Stimulated activated naive CD8-positive, alpha-beta T cell treated with anti-CD3 and anti-CD28 coated beads, Interleukin-15, Interleukin-2, amounts not matched to agents 100 U/mL and 50 U/mL, for 24 hours (primary cell): Measurements from ENCODE around the gene PPEF2.
A peak's percentile ranks its signal among the peaks of the same experiment; 100 is the strongest.
"Not testable (repeated sequence)": the region's sequence is repeated elsewhere in the genome, so short reads cannot be mapped to it uniquely, and the experiment has no call there.

Experiments used
- ATAC-seq: fragments of 150-1000 bp; cut with Tn5 transposase; one replicate; pipeline ENCODE4 v1.10.0; 2021
- DNase-seq: peaks from one replicate; pipeline ENCODE4 v3.0.0; 2021

The PPEF2 gene

DNA sequence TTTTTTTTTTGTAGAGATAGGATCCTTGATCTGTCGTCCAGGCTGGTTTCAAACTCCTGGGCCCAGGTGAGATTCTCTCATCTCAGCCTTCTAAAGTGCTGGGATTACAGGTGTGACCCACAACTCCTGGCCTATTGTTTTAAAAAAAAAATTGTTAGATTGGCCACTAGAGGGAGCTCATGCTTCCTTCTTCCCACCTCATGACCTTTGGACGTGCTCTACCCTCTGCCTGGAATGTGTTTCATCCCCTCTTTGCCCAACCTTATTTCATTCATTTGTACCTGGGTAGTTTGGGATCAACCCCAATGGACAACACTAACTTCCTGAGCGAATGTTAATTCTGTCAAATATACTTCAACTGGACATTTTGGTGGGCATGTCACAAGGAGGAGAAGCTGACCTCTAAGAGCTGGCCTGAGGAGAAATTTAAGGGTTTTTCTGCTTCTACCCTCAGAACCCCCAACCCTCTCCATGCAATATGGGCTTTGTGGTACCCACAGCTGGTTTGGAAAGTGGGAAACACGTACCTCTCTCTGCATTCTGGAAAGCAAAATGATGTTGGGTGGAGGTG lies 6.4 kb downstream of the PPEF2 start:
- no peak for DNase-seq
- ATAC-seq, result no peak

DNA sequence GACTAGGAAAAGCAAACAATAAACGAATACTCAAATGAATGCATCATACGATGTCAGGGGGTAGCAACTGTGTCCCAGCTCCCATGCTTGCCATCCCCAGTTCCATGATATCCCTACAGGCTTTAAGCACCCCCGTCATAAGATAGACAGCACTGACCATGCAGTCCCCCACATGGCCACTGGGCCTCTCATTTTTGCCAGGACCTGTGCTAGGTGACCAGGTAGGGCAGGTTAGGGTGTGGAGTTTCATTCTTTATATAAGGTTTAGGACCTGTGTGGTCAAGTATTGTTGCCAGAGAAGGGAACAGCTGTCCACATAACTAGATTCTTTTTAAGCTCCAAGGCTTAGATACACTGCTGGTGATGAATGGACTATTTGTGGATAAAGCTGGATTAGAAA lies 9.7 kb downstream of the PPEF2 start:
- ATAC-seq (no peak), DNase-seq (no peak)

DNA sequence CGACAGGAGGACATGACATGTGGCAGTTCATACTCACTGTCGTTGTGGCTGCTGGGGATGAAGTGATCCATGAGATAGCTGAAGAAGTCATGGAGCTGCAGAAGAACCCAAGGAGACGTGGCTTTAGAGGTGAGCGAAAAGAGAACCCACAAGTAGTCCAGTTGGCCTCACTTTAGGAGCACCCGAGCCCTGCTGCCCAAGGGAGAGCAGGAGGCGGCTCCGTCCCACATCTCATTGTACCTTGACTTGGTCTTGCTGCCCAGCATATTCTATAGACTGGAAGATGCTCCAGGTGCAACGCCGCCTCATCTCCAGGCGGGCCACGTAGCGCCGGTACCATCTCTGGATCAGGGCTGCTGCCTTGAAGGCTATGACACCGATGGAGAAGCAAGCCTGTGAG lies 10.6 kb downstream of the PPEF2 start:
- no peak for ATAC-seq
- no peak for DNase-seq

DNA sequence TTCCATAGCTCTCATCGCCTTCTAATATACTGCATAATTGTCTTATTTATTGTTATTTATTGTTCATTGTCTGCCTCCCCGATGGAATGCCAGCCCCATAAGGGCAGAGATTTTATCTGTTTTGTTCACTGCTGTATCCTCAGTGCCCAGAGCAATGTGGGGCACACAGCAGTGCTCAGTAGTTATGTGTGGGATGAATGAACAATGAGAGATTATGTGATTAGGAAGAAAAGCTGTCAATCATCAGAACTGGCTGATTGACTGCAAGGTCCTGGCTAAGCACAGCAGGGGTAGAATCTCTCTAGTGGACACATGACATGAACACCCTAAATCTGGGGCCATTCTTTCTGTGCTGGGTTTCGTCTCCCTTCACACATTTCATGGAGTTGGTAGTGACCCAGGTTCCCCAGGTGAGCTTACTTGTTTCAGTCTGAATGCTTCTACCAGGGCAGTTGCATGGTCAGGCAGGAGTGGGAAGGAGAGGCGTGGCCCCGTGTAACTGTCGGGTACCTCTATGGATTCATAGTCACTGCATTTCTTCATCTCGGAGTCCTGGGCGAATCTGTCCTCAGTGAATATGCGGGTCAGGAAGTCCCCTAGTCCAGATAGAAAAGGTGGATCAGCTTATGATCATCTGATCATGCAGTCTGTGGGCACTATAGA lies 12.6 kb downstream of the PPEF2 start:
- ATAC-seq (no peak), DNase-seq (no peak)

DNA sequence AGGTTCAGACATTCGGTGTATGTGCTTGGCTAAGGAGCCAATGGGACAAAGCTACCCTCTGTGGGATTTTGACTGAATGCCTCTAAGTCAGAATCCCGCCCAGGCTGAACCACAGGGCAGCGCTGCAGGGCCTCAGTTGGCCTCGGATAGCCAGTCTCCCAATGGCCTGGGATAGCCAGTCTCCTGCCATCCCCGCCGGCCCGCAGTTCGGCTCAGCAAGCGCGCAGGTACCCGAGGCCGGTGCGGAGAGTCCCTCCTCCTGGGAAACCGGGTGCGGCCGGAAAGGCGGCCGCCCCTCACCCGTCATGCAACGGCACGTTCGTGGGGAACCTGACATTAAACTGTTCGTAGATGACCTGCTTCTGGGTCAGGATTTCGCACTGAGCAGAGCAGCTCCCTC lies 16.1 kb downstream of the PPEF2 start:
- ATAC-seq (no peak), DNase-seq (no peak)

DNA sequence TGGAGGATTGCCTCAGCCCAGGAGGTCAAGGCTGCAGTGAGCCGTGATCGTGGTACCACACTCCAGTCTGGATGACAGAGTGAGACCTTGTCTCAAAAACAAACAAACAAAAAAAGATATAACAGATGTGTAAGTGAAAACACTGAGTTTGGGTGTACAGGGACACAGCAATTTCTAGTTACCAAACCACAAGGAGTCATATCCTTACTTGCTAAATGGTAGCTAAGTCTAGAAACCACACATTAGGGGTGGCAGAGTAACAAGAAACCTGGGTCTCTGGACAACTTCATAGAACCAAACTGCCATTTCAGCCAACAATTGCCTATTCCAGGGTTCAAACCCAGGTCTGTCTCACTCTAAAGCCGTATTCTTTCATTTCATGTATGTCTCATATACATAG lies 20.8 kb downstream of the PPEF2 start:
- ATAC-seq, result no peak

DNA sequence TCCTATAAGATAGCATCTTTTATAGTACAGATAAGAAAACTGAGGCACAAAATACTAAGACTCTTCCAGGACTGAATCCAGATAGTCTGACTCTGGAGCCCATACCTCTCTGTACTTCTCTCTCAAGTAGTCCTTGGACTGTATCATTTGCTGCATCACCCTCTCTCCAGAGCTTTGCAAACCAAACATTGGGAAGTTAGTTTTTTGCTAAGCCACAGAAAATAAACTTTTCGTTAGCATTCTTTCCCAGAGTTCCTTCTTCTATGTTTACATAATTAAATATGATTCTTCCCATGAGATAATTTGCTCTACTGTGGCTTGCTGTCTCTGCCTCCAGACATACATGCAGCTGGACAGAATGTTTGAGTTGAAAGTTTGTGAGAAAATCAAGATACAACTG lies 22.0 kb downstream of the PPEF2 start:
- no peak for DNase-seq
- no peak for ATAC-seq

More for the DNA sequence above, 20.8 kb downstream of the PPEF2 start:
- DNase-seq, result no peak

DNA sequence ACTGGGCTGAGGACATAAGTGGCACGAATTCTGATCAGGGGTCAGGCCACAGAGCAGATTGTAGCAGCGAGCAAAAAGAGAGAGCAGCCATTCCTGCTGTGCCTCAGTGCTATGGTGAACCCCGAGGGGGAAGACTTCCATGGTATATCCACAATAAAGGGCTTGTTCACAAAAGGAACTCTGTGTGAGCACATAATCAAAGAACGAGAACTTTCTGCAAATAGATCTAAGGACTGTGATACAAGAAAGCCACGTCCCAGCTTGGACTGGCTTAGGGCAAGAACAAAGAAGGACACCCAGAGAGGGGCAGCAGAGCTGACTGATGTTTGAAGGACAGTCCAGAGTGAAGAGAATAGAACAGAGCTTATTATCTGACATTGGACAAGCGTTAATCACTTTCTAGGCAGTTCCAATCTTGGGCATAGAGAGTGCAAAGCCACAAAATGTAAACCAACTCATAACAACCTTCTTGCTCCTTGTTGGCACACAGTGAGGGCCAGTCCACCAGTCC lies 24.0 kb downstream of the PPEF2 start:
- ATAC-seq, result no peak
- DNase-seq, result no peak

DNA sequence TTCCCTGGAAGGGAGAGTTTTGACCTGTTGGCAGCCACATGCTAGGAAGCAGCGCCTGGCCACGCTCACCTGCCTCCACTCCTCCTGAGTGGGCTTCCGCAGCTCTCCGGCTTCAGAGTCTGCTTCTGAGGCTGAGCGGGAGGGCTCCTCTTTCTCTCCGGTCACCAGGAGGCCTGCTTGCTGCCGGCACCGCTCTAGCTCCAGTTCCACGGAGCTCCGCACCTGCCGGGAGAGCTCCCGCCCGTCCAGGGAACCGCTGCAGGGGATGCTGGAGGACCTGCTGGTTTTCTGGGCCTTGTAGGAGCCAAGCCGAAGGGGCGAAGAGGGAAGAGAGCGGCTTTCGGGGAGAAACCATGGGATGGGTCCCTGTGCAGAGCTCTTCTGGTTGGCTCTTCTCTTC lies 26.0 kb downstream of the PPEF2 start:
- no peak for DNase-seq
- ATAC-seq, result no peak

DNA sequence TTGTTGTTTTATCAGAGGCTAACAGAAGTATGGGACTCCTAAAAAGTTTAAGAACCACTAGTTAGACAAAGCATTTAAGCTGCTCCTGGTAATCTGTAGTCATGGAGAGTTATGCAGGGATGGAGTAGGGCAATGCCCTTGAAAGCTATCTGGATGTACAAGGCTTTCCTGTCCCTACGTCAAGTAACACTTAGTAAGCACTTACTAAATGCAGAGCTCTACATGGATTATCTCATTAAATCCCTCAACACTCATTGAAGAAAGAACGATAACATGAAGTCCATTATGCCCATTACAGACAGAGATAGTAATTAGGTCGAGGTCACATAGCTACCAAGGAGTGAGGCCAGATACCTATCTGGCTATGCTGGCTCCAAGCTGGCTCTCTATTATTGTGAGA lies 33.2 kb downstream of the PPEF2 start:
- ATAC-seq, result no peak
- no peak for DNase-seq

DNA sequence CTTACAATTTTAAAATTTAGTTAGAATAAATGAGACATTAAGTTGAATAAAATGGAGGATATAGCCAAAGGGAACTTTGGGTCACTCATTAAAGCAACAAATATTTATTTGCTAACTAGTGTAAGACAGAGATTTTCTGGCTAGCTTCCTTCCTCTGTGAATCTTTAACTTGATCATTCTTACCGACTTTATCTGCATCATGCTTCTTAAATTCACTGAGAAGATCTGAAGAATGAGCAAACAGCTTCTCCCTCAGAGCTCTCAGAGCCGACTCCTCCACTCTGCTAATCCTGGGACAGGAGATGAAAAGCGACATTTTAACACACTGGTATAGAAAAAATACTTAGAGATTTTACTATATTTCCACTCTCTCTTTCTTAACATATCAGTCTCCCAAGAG lies 35.1 kb downstream of the PPEF2 start:
- no peak for DNase-seq
- ATAC-seq, result no peak

DNA sequence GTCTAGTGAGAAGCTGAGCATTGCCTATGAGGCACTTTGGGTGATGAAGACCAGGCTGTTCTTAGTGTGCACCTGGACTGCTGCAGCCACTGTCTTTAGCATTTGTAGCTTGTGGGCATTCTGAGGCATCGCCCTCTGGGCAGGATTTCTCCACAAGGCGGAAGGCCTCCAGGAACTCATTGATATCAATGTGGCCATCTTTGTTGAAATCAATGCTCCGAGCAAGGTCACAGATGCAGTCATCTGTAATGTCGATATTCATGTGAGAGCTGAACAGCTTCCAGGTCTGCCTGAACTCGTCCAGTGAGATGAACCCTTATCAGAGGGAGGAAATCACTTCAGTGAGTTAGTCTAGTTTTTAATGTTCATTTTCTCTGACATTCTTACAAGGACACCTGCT lies 41.6 kb downstream of the PPEF2 start:
- DNase-seq (no peak), ATAC-seq (no peak)

DNA sequence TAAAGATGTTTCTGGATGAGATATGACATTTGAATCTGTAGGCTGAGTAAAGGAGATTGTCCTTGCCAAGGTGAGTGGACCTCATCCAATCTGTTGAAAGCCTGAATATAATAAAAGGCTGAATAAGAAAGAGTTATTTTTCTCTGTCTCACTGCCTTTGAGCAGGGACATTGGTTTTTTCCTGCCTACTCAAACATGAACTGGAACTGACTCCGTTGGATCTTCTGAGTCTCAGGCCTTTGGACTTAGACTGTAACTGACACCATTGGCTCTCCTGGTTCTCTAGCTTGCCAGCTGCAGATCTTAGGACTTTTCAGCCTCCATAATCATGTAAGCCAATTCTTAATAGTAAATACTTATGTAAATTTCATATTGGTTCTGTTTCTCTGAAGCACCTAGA lies 43.5 kb downstream of the PPEF2 start:
- DNase-seq (no peak), ATAC-seq (no peak)

DNA sequence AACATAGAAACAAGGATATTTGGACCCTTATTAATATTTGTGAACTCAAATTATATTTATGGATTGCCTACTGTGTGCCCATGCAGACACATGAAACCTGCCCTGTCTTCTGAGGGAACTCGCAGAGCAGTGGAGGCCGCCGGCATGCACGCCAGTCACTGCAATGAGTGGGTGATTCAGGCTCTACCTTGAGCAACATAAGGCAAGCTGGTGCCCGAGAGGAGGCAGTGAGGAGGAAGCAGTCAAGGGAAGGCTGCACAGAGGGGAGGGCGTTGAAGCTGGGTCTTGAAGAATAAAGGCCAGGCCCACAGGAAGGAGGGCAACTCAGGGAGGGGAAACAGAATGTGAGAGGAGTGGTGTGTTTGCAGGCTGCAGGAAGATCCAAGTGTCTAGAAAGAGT lies 52.8 kb downstream of the PPEF2 start:
- ATAC-seq, result no peak
- DNase-seq, result no peak

DNA sequence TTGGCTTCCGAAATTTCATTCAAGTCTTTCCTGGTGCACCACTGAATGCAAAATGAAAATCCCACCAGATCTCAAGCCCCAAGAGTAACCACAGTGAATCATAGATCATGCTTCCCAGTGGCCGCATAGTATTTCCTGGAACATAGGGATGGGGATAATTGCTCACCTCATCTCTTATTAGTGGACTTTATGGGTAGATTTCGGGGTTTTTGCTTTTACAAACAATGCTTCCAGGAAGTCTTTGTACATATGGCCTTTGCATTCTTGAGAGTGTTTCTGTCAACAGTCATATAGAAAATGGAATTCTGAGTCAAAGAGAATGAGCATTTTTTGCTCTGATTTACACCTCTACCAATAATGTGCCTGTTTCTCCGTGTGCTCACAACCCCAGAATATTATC lies 53.4 kb downstream of the PPEF2 start:
- ATAC-seq (peak; percentile 53), DNase-seq (no peak)

DNA sequence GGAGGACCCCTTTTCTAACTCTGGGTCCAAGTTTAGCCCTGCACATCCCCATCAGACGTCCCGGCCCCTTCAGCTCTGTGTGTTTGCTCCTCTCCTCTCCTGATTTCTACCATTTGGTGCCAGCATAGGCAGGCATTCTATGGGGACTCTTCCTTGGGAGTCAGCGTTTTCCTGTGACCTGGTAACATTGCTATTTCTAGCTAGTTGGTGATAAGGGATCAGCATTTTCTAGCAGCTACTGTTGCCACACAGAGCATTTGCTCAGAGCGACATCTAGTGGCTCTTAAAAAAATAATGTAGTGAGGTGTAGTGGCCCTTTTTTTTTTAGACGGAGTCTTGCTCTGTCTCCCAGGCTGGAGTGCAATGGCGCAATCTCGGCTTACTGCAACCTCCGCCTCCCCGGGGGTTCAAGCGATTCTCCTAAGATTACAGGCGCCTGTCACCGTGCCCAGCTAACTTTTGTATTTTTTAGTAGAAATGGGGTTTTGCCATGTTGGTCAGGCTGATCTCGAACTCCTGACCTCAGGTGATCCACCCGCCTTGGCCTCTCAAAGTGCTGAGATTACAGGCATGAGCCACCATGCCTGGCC lies 54.0 kb downstream of the PPEF2 start:
- ATAC-seq, result peak; percentile 72
- not testable (repeated sequence) for DNase-seq

DNA sequence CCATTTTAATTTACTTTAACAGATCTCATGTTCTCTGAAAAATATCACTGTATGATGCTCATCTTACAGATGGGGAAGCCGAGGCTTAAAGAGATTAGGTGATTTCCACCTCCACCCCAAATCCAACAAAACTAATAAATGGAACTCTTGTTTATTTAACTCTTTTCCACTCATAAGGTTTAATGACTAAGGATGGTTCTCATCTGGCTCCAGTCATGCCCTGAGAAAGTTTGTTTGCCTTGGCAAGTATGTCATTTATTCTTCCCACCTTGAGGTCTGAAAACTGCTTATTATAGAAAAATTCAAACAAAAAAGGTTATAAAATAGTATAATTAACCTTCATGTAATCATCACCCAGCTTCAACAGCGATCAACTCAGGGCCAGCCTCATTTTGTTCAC lies 56.3 kb downstream of the PPEF2 start:
- DNase-seq (no peak), ATAC-seq (no peak)

DNA sequence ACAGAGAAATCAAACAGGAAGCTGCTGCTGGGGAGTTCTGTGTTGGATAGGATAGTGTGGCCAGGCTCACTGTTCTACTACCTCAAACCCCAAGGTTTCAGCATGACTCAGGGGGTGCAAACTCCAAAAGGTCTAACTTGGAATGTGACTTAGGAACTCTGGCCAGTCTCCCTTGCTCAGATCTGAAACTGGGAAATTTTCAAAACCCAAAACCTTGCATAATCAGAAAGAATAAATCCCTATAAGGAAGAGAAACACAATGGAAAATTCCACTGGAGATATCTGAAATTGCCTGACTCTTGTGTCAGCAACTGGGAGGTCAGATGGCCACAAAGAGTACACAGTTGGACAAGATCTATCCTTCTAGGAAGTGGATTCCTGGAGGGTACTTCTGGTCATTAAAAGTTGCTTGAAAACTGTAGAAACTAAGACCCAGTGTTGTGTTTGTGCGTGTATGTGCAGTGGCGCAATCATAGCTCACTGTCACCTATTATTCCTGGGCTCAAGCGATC lies 58.0 kb downstream of the PPEF2 start:
- ATAC-seq (no peak), DNase-seq (no peak)

DNA sequence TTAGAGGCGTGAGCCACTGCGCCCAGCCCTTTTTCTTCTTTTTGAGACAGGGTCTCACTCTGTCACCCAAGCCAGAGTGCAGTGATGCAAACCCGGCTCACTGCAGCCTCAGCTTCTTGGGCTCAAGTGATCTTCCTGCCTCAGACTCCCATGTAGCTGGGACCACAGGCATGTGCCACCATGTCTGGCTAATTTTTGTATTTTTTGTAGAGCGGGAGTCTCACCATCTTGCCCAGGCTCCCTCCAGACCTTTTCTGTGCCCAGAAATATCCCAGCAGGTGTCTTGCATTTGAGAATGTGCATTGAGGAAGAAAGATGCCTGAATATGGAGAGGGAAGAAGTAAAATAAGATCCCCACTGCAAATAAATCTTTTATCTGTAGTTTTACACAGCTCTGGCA lies 58.7 kb downstream of the PPEF2 start:
- no peak for DNase-seq
- ATAC-seq, result no peak

DNA sequence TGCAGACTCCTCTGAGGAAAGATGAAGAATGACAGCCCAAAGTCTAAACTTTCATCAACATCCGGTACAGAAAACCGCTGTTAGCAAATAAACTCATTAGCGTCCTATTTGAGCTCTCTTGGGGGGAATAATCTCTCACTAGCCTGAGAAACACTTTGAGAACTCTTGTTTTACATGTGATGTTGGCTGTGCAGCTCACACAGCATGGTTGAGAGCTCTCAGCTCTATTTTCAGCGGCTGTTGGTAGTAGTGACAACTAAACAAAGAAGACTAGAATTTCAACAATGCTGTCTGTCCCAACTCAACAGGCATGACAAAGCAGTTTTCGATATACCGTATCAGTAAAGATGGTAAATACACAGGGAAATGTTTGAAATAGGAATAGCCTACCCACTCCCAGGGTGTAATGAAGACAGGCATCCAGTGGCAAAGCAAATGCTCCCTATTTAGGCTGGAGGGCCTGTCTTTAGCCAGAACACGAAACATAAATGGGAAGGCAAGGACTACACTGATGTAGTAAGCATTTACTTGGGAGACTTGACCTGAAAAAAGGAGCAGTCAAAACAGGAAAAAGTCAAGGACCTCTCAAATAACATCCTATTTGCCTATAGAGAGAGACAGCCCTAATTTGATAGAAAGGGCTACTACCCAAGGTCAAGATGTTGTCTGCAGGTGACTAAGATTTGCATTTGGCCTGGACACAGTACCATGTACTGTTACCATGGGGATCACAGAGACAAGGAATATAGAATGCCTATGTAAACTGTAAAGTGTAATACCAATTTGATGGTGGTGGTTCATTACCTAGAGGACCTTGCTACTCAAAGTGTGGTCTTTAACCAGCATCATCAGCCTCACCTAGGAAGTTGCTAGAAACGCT lies 60.4 kb downstream of the PPEF2 start:
- ATAC-seq, result no peak
- no peak for DNase-seq

DNA sequence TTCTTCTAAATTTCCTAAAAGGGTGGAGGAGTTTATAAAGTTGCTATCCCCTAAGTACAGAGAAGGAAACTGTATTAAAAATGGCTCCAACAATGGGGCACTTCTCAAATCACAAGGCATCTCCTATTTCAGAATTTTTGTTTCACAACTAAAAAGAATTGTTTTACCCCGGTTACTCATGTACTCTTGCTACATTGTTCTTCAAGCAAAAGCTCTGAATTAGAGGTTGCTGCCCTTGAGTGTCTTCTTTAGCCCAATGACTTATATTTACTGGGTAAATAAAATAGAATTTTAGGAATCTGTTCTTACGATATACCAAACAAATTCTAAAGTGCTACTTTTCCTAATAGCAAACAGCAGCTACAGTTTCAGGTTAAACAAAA lies 67.5 kb downstream of the PPEF2 start:
- no peak for DNase-seq
- no peak for ATAC-seq

DNA sequence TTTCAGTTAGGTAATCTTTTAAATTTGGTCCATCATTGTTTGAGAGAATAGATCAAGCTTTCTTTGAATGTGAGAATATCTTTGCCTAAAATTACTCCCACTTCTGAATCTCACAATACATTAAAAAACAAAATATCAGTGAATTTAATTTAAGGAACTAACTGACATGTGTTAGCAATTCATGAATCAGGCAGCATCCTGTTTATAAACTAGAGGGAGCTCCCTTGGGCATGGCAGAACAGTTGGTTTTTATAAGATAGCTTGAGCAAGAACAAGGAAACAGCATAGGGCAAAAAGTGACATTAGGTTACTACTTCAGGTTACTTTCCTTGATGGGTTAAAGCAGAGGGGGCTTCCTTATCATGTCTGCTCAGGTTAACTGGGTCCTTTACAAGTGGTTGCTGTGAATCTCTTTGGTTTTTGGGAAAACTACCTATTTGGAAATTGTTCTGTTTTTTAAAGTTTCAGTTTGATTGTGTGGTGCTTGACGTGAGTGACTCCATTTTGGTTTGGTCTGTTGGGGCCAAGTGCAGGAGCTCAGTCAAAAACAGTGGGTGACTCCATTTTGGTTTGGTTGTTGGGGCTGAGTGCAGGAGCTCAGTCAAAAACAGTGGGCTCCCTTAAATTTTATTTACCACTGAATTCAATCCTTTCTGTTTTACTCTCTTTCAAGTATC lies 68.0 kb downstream of the PPEF2 start:
- ATAC-seq (no peak), DNase-seq (no peak)
